ENCODE data around the gene ROR2.

DNA sequence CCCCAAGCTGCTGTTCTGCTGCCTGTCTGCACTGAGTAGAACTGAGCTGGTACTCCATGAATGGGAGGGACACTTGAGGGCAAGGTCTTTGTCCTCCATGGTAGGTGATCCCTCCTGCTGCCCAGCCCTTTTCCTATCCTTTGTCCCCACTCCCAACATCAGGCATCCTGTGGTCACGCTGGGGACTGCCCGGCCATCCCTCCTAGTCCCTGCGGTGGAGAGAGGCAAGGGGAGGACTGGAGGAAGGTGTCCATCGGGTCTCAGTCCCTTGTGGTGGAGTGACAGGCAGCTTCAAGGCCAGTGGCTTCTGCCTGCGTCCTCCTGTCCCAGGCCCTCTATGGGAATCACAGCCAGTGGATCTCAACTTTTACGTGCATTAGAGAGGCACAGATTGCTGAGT is 25.9 kb downstream of the ROR2 start:
- no peak for TF ChIP-seq CEBPB (IDR thresholded peaks at IDR 0.05)
- no peak for TF ChIP-seq ZBTB7A (IDR thresholded peaks at IDR 0.05; ENCODE audit: low read depth)

Measured in Ishikawa (cell line).